Measurements from ENCODE around the gene C1QBP. TPM values are rescaled to one million over a fixed set of nuclear protein-coding genes. Genes with fewer than 3 reads are reported as not detected.

Gene C1QBP
- total RNA-seq, 1 experiment from 2014 or later: 457 TPM

DNA sequence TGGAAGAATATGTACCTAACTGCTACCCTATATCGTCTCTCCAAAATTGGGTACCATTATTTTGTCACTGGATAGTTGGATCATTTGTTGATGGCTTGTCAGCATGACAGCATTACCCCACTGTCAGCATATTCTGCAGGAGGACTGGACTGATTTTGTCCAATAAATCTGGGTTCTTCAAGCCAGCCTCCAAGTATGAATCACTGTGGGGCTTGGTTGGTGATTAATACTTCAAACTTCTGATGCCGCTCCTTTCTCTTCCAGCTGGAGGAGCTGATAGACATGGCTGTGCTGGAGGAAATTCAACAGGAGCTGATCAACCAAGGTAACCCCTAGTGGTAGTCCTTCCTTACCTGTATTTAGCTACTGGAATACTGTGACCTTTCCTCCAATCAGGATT is 16.4 kb downstream of the C1QBP start:
- no peak overlapping the region for H3K27ac ChIP-seq (ENCODE audit: low read depth, low read length, poor library complexity, severe bottlenecking)
- POLR2A ChIA-PET (ENCODE audit: low non-redundant PET): no interaction called here
- no peak for DNase-seq (ENCODE audit: low spot score)
- no peak overlapping the region for H3K4me3 ChIP-seq (ENCODE audit: low read depth, low read length, poor library complexity, severe bottlenecking)
- CTCF ChIA-PET: no interaction called here
- BruUV-seq (replicated peaks): no TSS peak
- no peaks in the 10 kb centered on the region for H3K9me3 ChIP-seq (ENCODE audit: low read depth, low read length, poor library complexity, severe bottlenecking)
- H3K36me3 ChIP-seq (ENCODE audit: insufficient read depth, low read length, poor library complexity, severe bottlenecking): peaks cover 62% of the 10 kb centered on the region
- no peaks in the 10 kb centered on the region for H3K27me3 ChIP-seq (replicated peaks; ENCODE audit: insufficient read depth, low read depth, low read length, poor library complexity)
- H3K4me1 ChIP-seq (ENCODE audit: insufficient read depth, low read length, poor library complexity, severe bottlenecking): peaks cover 7% of the 10 kb centered on the region
- intact Hi-C loops (cut with micrococcal nuclease; ENCODE audit: unreplicated experiment): no loop called here
- TF ChIP-seq EZH2 (IDR thresholded peaks at IDR 0.05; ENCODE audit: borderline replicate concordance, low read depth, low read length, poor library complexity, severe bottlenecking): no peak
- TF ChIP-seq, protein P1, sequence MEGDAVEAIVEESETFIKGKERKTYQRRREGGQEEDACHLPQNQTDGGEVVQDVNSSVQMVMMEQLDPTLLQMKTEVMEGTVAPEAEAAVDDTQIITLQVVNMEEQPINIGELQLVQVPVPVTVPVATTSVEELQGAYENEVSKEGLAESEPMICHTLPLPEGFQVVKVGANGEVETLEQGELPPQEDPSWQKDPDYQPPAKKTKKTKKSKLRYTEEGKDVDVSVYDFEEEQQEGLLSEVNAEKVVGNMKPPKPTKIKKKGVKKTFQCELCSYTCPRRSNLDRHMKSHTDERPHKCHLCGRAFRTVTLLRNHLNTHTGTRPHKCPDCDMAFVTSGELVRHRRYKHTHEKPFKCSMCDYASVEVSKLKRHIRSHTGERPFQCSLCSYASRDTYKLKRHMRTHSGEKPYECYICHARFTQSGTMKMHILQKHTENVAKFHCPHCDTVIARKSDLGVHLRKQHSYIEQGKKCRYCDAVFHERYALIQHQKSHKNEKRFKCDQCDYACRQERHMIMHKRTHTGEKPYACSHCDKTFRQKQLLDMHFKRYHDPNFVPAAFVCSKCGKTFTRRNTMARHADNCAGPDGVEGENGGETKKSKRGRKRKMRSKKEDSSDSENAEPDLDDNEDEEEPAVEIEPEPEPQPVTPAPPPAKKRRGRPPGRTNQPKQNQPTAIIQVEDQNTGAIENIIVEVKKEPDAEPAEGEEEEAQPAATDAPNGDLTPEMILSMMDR (conservative IDR thresholded peaks at IDR 0.05; ENCODE audit: low read depth, low read length): no peak

DNA sequence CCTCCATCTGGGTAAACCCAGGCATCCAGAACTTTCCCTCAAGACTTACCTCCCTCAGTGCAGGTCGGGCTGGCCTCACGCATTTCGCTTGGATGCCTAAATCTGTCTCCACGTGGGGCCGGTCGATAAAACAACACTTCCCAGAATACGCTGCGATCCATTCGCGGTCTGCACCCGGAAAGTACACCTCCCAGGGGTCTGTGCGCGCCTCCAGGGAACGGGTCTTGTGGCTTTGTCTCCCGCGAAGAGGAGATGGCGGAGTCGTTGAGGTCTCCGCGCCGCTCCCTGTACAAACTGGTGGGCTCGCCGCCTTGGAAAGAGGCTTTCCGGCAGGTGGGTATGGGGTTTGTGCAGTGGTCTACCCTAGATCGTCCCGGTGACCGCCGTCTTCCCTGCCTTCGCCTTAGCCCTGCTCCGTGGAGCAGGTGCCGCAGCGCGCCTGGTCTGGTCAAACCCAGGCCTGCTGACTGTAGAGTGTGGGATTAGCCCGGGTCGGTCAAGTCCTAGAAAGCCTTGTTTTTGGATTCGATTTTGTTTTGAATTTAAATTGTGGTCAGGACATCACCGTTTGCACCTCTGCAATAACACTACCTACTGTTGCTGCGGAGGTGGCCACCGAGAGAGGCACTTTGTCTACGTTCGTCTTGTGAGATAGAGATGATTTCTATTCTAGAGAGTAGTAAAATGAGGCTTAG is 18.8 kb downstream of the C1QBP start, which contains the start of gene RPAIN:
RPAIN (plus strand) TSS at position 224 of the 695 bp plus-strand sequence; CDS start at position 253, 29 bp downstream.
- Histone ChIP-seq H3K9me3 (ENCODE audit: low read depth, low read length, poor library complexity, severe bottlenecking) (no peaks in the 10 kb centered on the region), H3K4me3 (ENCODE audit: low read depth, low read length, poor library complexity, severe bottlenecking) (peak within 1 kb of the TSS; percentile 88), H3K36me3 (ENCODE audit: insufficient read depth, low read length, poor library complexity, severe bottlenecking) (peaks cover 60% of the 10 kb centered on the region), H3K27ac (ENCODE audit: low read depth, low read length, poor library complexity, severe bottlenecking) (peak within 1 kb of the TSS; percentile 90), H3K27me3 (replicated peaks; ENCODE audit: insufficient read depth, low read depth, low read length, poor library complexity) (no peaks in the 10 kb centered on the region), H3K4me1 (ENCODE audit: insufficient read depth, low read length, poor library complexity, severe bottlenecking) (peaks cover 11% of the 10 kb centered on the region)
- intact Hi-C loops (cut with micrococcal nuclease; ENCODE audit: unreplicated experiment): no loop called here
- BruUV-seq (replicated peaks): TSS peak; percentile 39
- DNase-seq (ENCODE audit: low spot score): peak; percentile 96
- ChIA-PET CTCF (no interaction called here), POLR2A (ENCODE audit: low non-redundant PET) (no interaction called here)
- TF ChIP-seq EZH2 (IDR thresholded peaks at IDR 0.05; ENCODE audit: borderline replicate concordance, low read depth, low read length, poor library complexity, severe bottlenecking): no peak
- TF ChIP-seq, protein P1 (conservative IDR thresholded peaks at IDR 0.05; ENCODE audit: low read depth, low read length): no peak

GRCh38 chr17:5419356-5419958 is 19.5 kb downstream of the C1QBP start, which contains the start of gene NUP88:
NUP88 (minus strand) TSS chr17:5419662; CDS start chr17:5419650, 12 bp downstream.
- CTCF ChIA-PET: interaction anchor here (0.8 kb wide), 1 partner anchor 20 kb away, joined by 6 read pairs; the partner anchor contains the start of gene C1QBP
- peaks cover 58% of the 10 kb centered on the region for H3K36me3 ChIP-seq (ENCODE audit: insufficient read depth, low read length, poor library complexity, severe bottlenecking)
- peaks cover 11% of the 10 kb centered on the region for H3K4me1 ChIP-seq (ENCODE audit: insufficient read depth, low read length, poor library complexity, severe bottlenecking)
- peak within 1 kb of the TSS; percentile 90 for H3K27ac ChIP-seq (ENCODE audit: low read depth, low read length, poor library complexity, severe bottlenecking)
- intact Hi-C loops (cut with micrococcal nuclease; ENCODE audit: unreplicated experiment): no loop called here
- peak within 1 kb of the TSS; percentile 88 for H3K4me3 ChIP-seq (ENCODE audit: low read depth, low read length, poor library complexity, severe bottlenecking)
- no peaks in the 10 kb centered on the region for H3K27me3 ChIP-seq (replicated peaks; ENCODE audit: insufficient read depth, low read depth, low read length, poor library complexity)
- H3K9me3 ChIP-seq (ENCODE audit: low read depth, low read length, poor library complexity, severe bottlenecking): no peaks in the 10 kb centered on the region
- POLR2A ChIA-PET (ENCODE audit: low non-redundant PET): no interaction called here
- TF ChIP-seq EZH2 (IDR thresholded peaks at IDR 0.05; ENCODE audit: borderline replicate concordance, low read depth, low read length, poor library complexity, severe bottlenecking): no peak
- TF ChIP-seq, protein P1 (conservative IDR thresholded peaks at IDR 0.05; ENCODE audit: low read depth, low read length): no peak
- DNase-seq (ENCODE audit: low spot score): peak; percentile 99
- no TSS peak for BruUV-seq (replicated peaks)

All from A673 (cell line).